Sigmoid colon (tissue), 7 donors: ENCODE data around the gene ZNF554. TPM values are rescaled to one million over a fixed set of nuclear protein-coding genes. Genes with fewer than 3 reads are reported as not detected.

Source experiments
- DNase-seq: peaks from one replicate; pipeline ENCODE4 v3.0.0-alpha.2; 2019
- H3K27ac ChIP-seq, 4 donors: fragments of 200-600 bp; sonication (generic); one replicate each; pipeline ENCODE4 v1.5.1; 2016 to 2019; ENCODE audit warnings: mild to moderate bottlenecking in 1 of 4
- H3K27me3 ChIP-seq, 3 donors: fragments of 200-600 bp; sonication (generic); one replicate each; pipeline ENCODE4 v1.5.1; 2019; ENCODE audit warnings: mild to moderate bottlenecking in 1 of 3
- H3K36me3 ChIP-seq, 4 donors: fragments of 200-600 bp; sonication (generic); one replicate each; pipeline ENCODE4 v1.5.1; 2016 to 2019
- H3K4me1 ChIP-seq, 4 donors: fragments of 200-600 bp; sonication (generic); one replicate each; pipeline ENCODE4 v1.5.1; 2017 to 2019
- H3K4me3 ChIP-seq, 4 donors: fragments of 200-600 bp; sonication (generic); one replicate each; pipeline ENCODE4 v1.5.1; 2017 to 2019; ENCODE audit warnings: mild to moderate bottlenecking in 2 of 4, moderate library complexity in 1 of 4
- H3K9me3 ChIP-seq, 4 donors: fragments of 200-600 bp in 3 of 4; sonication (generic) in 3 of 4; one replicate each; pipeline versions ENCODE4 v1.5.1 to v1.6.1; 2013 to 2019
- CTCF ChIP-seq, 4 experiments: fragments of 450-650 bp in 3 of 4; fragments of 200-600 bp in 1 of 4; IDR thresholded peaks; one replicate each; pipeline ENCODE4 v1.5.1; 2016 to 2019; ENCODE audit warnings: antibody characterized with exemption in 4 of 4, mild to moderate bottlenecking in 3 of 4, moderate library complexity in 2 of 4
- EP300 ChIP-seq, 4 donors: sonication (generic); formaldehyde crosslinking; IDR thresholded peaks; one replicate each; pipeline ENCODE4 v1.6.1; 2017; ENCODE audit warnings: antibody characterized with exemption in 4 of 4
- POLR2A ChIP-seq, 2 donors: fragments of 450-650 bp; IDR thresholded peaks; one replicate each; pipeline ENCODE4 v1.6.1; 2016; ENCODE audit warnings: antibody characterized with exemption in 2 of 2, mild to moderate bottlenecking in 2 of 2, moderate library complexity in 2 of 2
- POLR2AphosphoS5 ChIP-seq, 4 donors: sonication (generic); formaldehyde crosslinking; IDR thresholded peaks; one replicate each; pipeline ENCODE4 v1.6.1; 2017; ENCODE audit warnings: antibody characterized with exemption in 4 of 4
- WGBS, 2 donors: extraction: QIAGEN DNeasy Blood & Tissue Kit; methylation state at CpG; one replicate each; pipeline ENCODE4 v1.1.7; 2013; 5-methylcytosine and 5-hydroxymethylcytosine counted together
- intact Hi-C: fragments of 100-400 bp; cut with DNase I; formaldehyde crosslinking; loops from one replicate; pipeline ENCODE4 v1.15.1; 2023
- polyA plus RNA-seq, 3 donors: library from polyadenylated mRNA; stranded (reverse); fragments of 200-250 nt; gene quantifications; one replicate each; pipeline ENCODE4 v1.2.3, GENCODE V29; 2013
- total RNA-seq, 4 donors: library from RNA; depleted of rRNA; stranded (reverse); fragments of >200 nt; gene quantifications; one replicate each; pipeline ENCODE4 v1.1.0, GENCODE V29; 2016
- donor health status: healthy with polysubstance abuse.
- donor health status: Bipolar disorder and iron deficiency.
- donor health status: healthy.

ZNF554 gene
- total and polyA plus RNA-seq, 7 donors = 1.2 to 8.1 (median 3.3) TPM

GRCh38 chr19:2845107-2845506 lies 25.4 kb downstream of the ZNF554 start:
- Histone ChIP-seq H3K27me3 (no peaks in the 10 kb centered on the region), H3K4me1 (peaks cover 0 to 17% (median 15%) of the 10 kb centered on the region in 4 donors), H3K36me3 (peaks cover 0 to 16% (median 0%) of the 10 kb centered on the region in 4 donors), H3K4me3 (no peak overlapping the region), H3K9me3 (peaks cover 0 to 8% (median 5%) of the 10 kb centered on the region in 4 donors), H3K27ac (no peak overlapping the region)
- no peak for TF ChIP-seq EP300 (IDR thresholded peaks at IDR 0.05)
- no peak for TF ChIP-seq POLR2AphosphoS5 (IDR thresholded peaks at IDR 0.05)
- no peak for TF ChIP-seq POLR2A (IDR thresholded peaks at IDR 0.05)
- TF ChIP-seq CTCF (IDR thresholded peaks at IDR 0.05) = no peak
- WGBS, 2 donors = 95 to 99% methylated on average over 2 of the region's 2 CpGs
- no peak for DNase-seq
- intact Hi-C loops = no loop called here

GRCh38 chr19:2846180-2846894 lies 26.7 kb downstream of the ZNF554 start:
- intact Hi-C loops = no loop called here

GRCh38 chr19:2847507-2847906 lies 27.8 kb downstream of the ZNF554 start:
- Histone ChIP-seq H3K4me1 (peaks cover 0 to 10% (median 4%) of the 10 kb centered on the region in 4 donors), H3K27me3 (no peaks in the 10 kb centered on the region), H3K36me3 (peaks cover 15 to 39% (median 22%) of the 10 kb centered on the region in 4 donors), H3K9me3 (peaks cover 8 to 31% (median 18%) of the 10 kb centered on the region in 4 donors), H3K4me3 (no peak overlapping the region), H3K27ac (no peak overlapping the region)
- WGBS, 2 donors = 94 to 95% methylated on average over 3 of the region's 3 CpGs
- TF ChIP-seq POLR2A (IDR thresholded peaks at IDR 0.05) = no peak
- TF ChIP-seq EP300 (IDR thresholded peaks at IDR 0.05) = no peak
- intact Hi-C loops = no loop called here
- DNase-seq = no peak

More at GRCh38 chr19:2846180-2846894, 26.7 kb downstream of the ZNF554 start:
- peaks cover 3 to 27% (median 10%) of the 10 kb centered on the region in 4 donors for H3K36me3 ChIP-seq
- TF ChIP-seq POLR2A (IDR thresholded peaks at IDR 0.05) = no peak
- TF ChIP-seq POLR2AphosphoS5 (IDR thresholded peaks at IDR 0.05) = no peak
- TF ChIP-seq CTCF (IDR thresholded peaks at IDR 0.05) = no peak
- no peak for TF ChIP-seq EP300 (IDR thresholded peaks at IDR 0.05)
- H3K27me3 ChIP-seq = no peaks in the 10 kb centered on the region
- H3K27ac ChIP-seq = no peak overlapping the region
- peaks cover 0 to 19% (median 9%) of the 10 kb centered on the region in 4 donors for H3K9me3 ChIP-seq
- no peak overlapping the region for H3K4me3 ChIP-seq
- DNase-seq = no peak
- peaks cover 0 to 16% (median 12%) of the 10 kb centered on the region in 4 donors for H3K4me1 ChIP-seq
- 86 to 88% methylated on average over 13 of the region's 13 CpGs for WGBS, 2 donors

- intact Hi-C loops = no loop called here
- no peaks in the 10 kb centered on the region for H3K4me1 ChIP-seq
- no peak overlapping the region for H3K4me3 ChIP-seq
- H3K27me3 ChIP-seq = no peaks in the 10 kb centered on the region
- WGBS, 2 donors = 72 to 76% methylated on average over 4 of the region's 4 CpGs
- no peak overlapping the region for H3K27ac ChIP-seq
- DNase-seq = no peak
- TF ChIP-seq CTCF (IDR thresholded peaks at IDR 0.05) (no peak), EP300 (IDR thresholded peaks at IDR 0.05) (no peak), POLR2AphosphoS5 (IDR thresholded peaks at IDR 0.05) (no peak), POLR2A (IDR thresholded peaks at IDR 0.05) (no peak)
- peaks cover 26 to 50% (median 33%) of the 10 kb centered on the region in 4 donors for H3K36me3 ChIP-seq
- peaks cover 19 to 42% (median 29%) of the 10 kb centered on the region in 4 donors for H3K9me3 ChIP-seq
Observed at GRCh38 chr19:2848616-2849015, 28.9 kb downstream of the ZNF554 start.

- WGBS, 2 donors = 80 to 95% methylated on average over 3 of the region's 3 CpGs
- peaks cover 26 to 68% (median 35%) of the 10 kb centered on the region in 4 donors for H3K36me3 ChIP-seq
- TF ChIP-seq POLR2AphosphoS5 (IDR thresholded peaks at IDR 0.05) (no peak), POLR2A (IDR thresholded peaks at IDR 0.05) (no peak), EP300 (IDR thresholded peaks at IDR 0.05) (no peak), CTCF (IDR thresholded peaks at IDR 0.05) (no peak)
- peaks cover 20 to 56% (median 36%) of the 10 kb centered on the region in 4 donors for H3K9me3 ChIP-seq
- H3K27me3 ChIP-seq = no peaks in the 10 kb centered on the region
- intact Hi-C loops = no loop called here
- no peak overlapping the region for H3K27ac ChIP-seq
- H3K4me1 ChIP-seq = no peaks in the 10 kb centered on the region
- H3K4me3 ChIP-seq = no peak overlapping the region
- no peak for DNase-seq
Observed at GRCh38 chr19:2850256-2850925, 30.7 kb downstream of the ZNF554 start.
